HG03139 (cell line): ENCODE data around the gene CNTROB.

Experiments used
- ATAC-seq: cut with Tn5 transposase; IDR thresholded peaks from one replicate; pipeline ENCODE4 v1.9.1; 2021; ENCODE audit not compliant: unreplicated experiment

The CNTROB gene

GRCh38 chr17:7903154-7904103 lies 28.6 kb upstream of the CNTROB start:
- no peak for ATAC-seq

GRCh38 chr17:7909089-7909488 lies 22.9 kb upstream of the CNTROB start:
- ATAC-seq: no peak

- no peak for ATAC-seq
These were observed 21.7 kb upstream of the CNTROB start for GRCh38 chr17:7910281-7910680.

- ATAC-seq: no peak
These were observed 21.3 kb upstream of the CNTROB start for GRCh38 chr17:7910711-7911110.

- ATAC-seq: no peak
These were observed 20.9 kb upstream of the CNTROB start for GRCh38 chr17:7911116-7911515.

GRCh38 chr17:7912927-7913524 lies 19.0 kb upstream of the CNTROB start:
- ATAC-seq: no peak

- peak; percentile 16 for ATAC-seq
These were observed 16.8 kb upstream of the CNTROB start for GRCh38 chr17:7915179-7915610.

- peak; percentile 64 for ATAC-seq
These were observed 16.2 kb upstream of the CNTROB start, which contains the start of gene RNF227 for GRCh38 chr17:7915611-7916384. RNF227 (minus strand) TSS chr17:7916289; CDS start chr17:7916195, 94 bp downstream.

GRCh38 chr17:7916385-7916682 lies 15.7 kb upstream of the CNTROB start:
- no peak for ATAC-seq

GRCh38 chr17:7916808-7917207 lies 15.2 kb upstream of the CNTROB start:
- no peak for ATAC-seq

- ATAC-seq: no peak
These were observed 9.6 kb upstream of the CNTROB start for GRCh38 chr17:7922269-7922844.

- ATAC-seq: no peak
These were observed 9.0 kb upstream of the CNTROB start for GRCh38 chr17:7922845-7923628.

- no peak for ATAC-seq
These were observed 4.4 kb upstream of the CNTROB start for GRCh38 chr17:7927596-7927995.

GRCh38 chr17:7929158-7930023 lies 2.6 kb upstream of the CNTROB start, which contains the start of gene KCNAB3:
KCNAB3 (minus strand) TSS chr17:7929856; CDS start chr17:7929435, 421 bp downstream.
- ATAC-seq: no peak

- ATAC-seq: no peak
These were observed 970 bp upstream of the CNTROB start for GRCh38 chr17:7930841-7931631.

GRCh38 chr17:7932483-7932891 lies 481 bp downstream of the CNTROB start:
- no peak for ATAC-seq

- ATAC-seq: no peak
These were observed 943 bp downstream of the CNTROB start for GRCh38 chr17:7932949-7933348.

GRCh38 chr17:7935859-7936258 lies 3.9 kb downstream of the CNTROB start:
- no peak for ATAC-seq

- ATAC-seq: no peak
These were observed 8.0 kb downstream of the CNTROB start for GRCh38 chr17:7940034-7940433.
